Measurements from ENCODE around the gene AGTR1. TPM values are rescaled to one million over a fixed set of nuclear protein-coding genes. Genes with fewer than 3 reads are reported as not detected.

AGTR1 gene
- total and polyA plus RNA-seq, 4 donors: 30.0 to 52.2 (median 41.9) TPM

- no peak overlapping the region for H3K9ac ChIP-seq (ENCODE audit: low read depth in 1 of 2, low read length in 2 of 2)
- H3K4me1 ChIP-seq (ENCODE audit: control insufficient read depth in 4 of 4, insufficient read depth in 4 of 4, low read length in 3 of 4): no peaks in the 10 kb centered on the region
- no peaks in the 10 kb centered on the region for H3K36me3 ChIP-seq (ENCODE audit: control insufficient read depth in 4 of 4, insufficient read depth in 3 of 4, low read depth in 1 of 4, low read length in 3 of 4)
- no peak overlapping the region for H3K4me3 ChIP-seq (ENCODE audit: low read depth in 1 of 3, low read length in 3 of 3)
- H3K9me3 ChIP-seq (ENCODE audit: control insufficient read depth in 4 of 4, low read length in 3 of 4): no peaks in the 10 kb centered on the region
- no peak for TF ChIP-seq FOXA1 (IDR thresholded peaks at IDR 0.05)
- no peak for TF ChIP-seq RAD21 (IDR thresholded peaks at IDR 0.05)
- TF ChIP-seq HNF4G (IDR thresholded peaks at IDR 0.05): no peak
- no peak overlapping the region for H3K27ac ChIP-seq (ENCODE audit: low read depth in 1 of 2, low read length in 2 of 2)
- no peak for DNase-seq (ENCODE audit: low spot score)
- H3K27me3 ChIP-seq (ENCODE audit: control insufficient read depth in 4 of 4, insufficient read depth in 4 of 4, low read length in 3 of 4): no peaks in the 10 kb centered on the region
These were observed 57.9 kb downstream of the AGTR1 start for GRCh38 chr3:148755570-148755969.

- no peaks in the 10 kb centered on the region for H3K9me3 ChIP-seq (ENCODE audit: control insufficient read depth in 4 of 4, low read length in 3 of 4)
- WGBS: 87% methylated on average over 4 of the region's 4 CpGs
- no peak overlapping the region for H3K27ac ChIP-seq (ENCODE audit: low read depth in 1 of 2, low read length in 2 of 2)
These were observed 58.6 kb downstream of the AGTR1 start for GRCh38 chr3:148756311-148756710.

GRCh38 chr3:148757238-148758215 is 59.8 kb downstream of the AGTR1 start:
- Histone ChIP-seq H3K4me3 (ENCODE audit: low read depth in 1 of 3, low read length in 3 of 3) (no peak overlapping the region), H3K4me1 (ENCODE audit: control insufficient read depth in 4 of 4, insufficient read depth in 4 of 4, low read length in 3 of 4) (no peaks in the 10 kb centered on the region), H3K27me3 (ENCODE audit: control insufficient read depth in 4 of 4, insufficient read depth in 4 of 4, low read length in 3 of 4) (no peaks in the 10 kb centered on the region), H3K36me3 (ENCODE audit: control insufficient read depth in 4 of 4, insufficient read depth in 3 of 4, low read depth in 1 of 4, low read length in 3 of 4) (no peaks in the 10 kb centered on the region), H3K9me3 (ENCODE audit: control insufficient read depth in 4 of 4, low read length in 3 of 4) (no peaks in the 10 kb centered on the region), H3K9ac (ENCODE audit: low read depth in 1 of 2, low read length in 2 of 2) (no peak overlapping the region), H3K27ac (ENCODE audit: low read depth in 1 of 2, low read length in 2 of 2) (no peak overlapping the region)
- 82% methylated on average over 12 of the region's 12 CpGs for WGBS
- no peak for DNase-seq (ENCODE audit: low spot score)
- TF ChIP-seq HNF4G (IDR thresholded peaks at IDR 0.05) (no peak), RXRA (IDR thresholded peaks at IDR 0.05) (no peak), JUND (IDR thresholded peaks at IDR 0.05) (no peak), NR2F2 (IDR thresholded peaks at IDR 0.05) (no peak), SP1 (IDR thresholded peaks at IDR 0.05) (no peak), GABPA (IDR thresholded peaks at IDR 0.05 in 1 of 2, conservative IDR thresholded peaks at IDR 0.05 in 1 of 2) (no peak), ZBTB33 (IDR thresholded peaks at IDR 0.05) (no peak), CTCF (IDR thresholded peaks at IDR 0.05; ENCODE audit: low read depth, low read length, missing input control) (no peak), YY1 (IDR thresholded peaks at IDR 0.05) (no peak), RAD21 (IDR thresholded peaks at IDR 0.05) (no peak)

More at GRCh38 chr3:148756311-148756710, 58.6 kb downstream of the AGTR1 start:
- no peaks in the 10 kb centered on the region for H3K36me3 ChIP-seq (ENCODE audit: control insufficient read depth in 4 of 4, insufficient read depth in 3 of 4, low read depth in 1 of 4, low read length in 3 of 4)
- H3K9ac ChIP-seq (ENCODE audit: low read depth in 1 of 2, low read length in 2 of 2): no peak overlapping the region
- no peaks in the 10 kb centered on the region for H3K4me1 ChIP-seq (ENCODE audit: control insufficient read depth in 4 of 4, insufficient read depth in 4 of 4, low read length in 3 of 4)
- DNase-seq (ENCODE audit: low spot score): no peak
- no peaks in the 10 kb centered on the region for H3K27me3 ChIP-seq (ENCODE audit: control insufficient read depth in 4 of 4, insufficient read depth in 4 of 4, low read length in 3 of 4)
- no peak for TF ChIP-seq FOXA1 (IDR thresholded peaks at IDR 0.05)
- TF ChIP-seq RAD21 (IDR thresholded peaks at IDR 0.05): no peak
- TF ChIP-seq MAX (IDR thresholded peaks at IDR 0.05): no peak
- TF ChIP-seq CTCF (IDR thresholded peaks at IDR 0.05; ENCODE audit: low read depth, low read length, missing input control): no peak
- TF ChIP-seq YY1 (IDR thresholded peaks at IDR 0.05): no peak
- H3K4me3 ChIP-seq (ENCODE audit: low read depth in 1 of 3, low read length in 3 of 3): no peak overlapping the region
